RWPE2 (cell line): Measurements from ENCODE around the gene RASEF.

ENCODE experiments used
- ATAC-seq: fragments of 200-7000 bp; cut with Tn5 transposase; 3 replicates; pipeline ENCODE4 v1.9.1; 2021; ENCODE audit warnings: low read depth
- DNase-seq: peaks from one replicate; pipeline ENCODE4 v3.0.0-alpha.2; 2020; ENCODE audit warnings: low spot score
- H3K27ac ChIP-seq: fragments of 450-650 bp; 2 replicates; pipeline ENCODE4 v1.5.1; 2017; ENCODE audit warnings: mild to moderate bottlenecking; ENCODE audit not compliant: poor library complexity, severe bottlenecking
- H3K27me3 ChIP-seq: fragments of 250-450 bp; sonication (Bioruptor Pico); 2 replicates; pipeline ENCODE4 v1.5.1; 2021; ENCODE audit warnings: mild to moderate bottlenecking, moderate library complexity; ENCODE audit not compliant: insufficient read depth, poor library complexity, severe bottlenecking
- H3K36me3 ChIP-seq: fragments of 250-450 bp; sonication (Bioruptor Pico); 2 replicates; pipeline ENCODE4 v1.5.1; 2020; ENCODE audit warnings: low read depth, mild to moderate bottlenecking, moderate library complexity
- H3K4me1 ChIP-seq: fragments of 250-450 bp; sonication (Bioruptor Pico); 2 replicates; pipeline ENCODE4 v1.5.1; 2021; ENCODE audit warnings: mild to moderate bottlenecking, moderate library complexity; ENCODE audit not compliant: insufficient read depth, poor library complexity, severe bottlenecking
- H3K4me3 ChIP-seq: fragments of 250-450 bp; sonication (Bioruptor Pico); 2 replicates; pipeline ENCODE4 v1.5.1; 2021; ENCODE audit warnings: mild to moderate bottlenecking, moderate library complexity; ENCODE audit not compliant: severe bottlenecking
- H3K9me3 ChIP-seq: fragments of 250-450 bp; sonication (Bioruptor Pico); 2 replicates; pipeline ENCODE4 v1.5.1; 2021; ENCODE audit warnings: mild to moderate bottlenecking, moderate library complexity; ENCODE audit not compliant: severe bottlenecking
- TF ChIP-seq, protein P1 (sequence below): fragments of 450-650 bp; IDR thresholded peaks from one replicate; pipeline ENCODE4 v1.5.1; 2017; ENCODE audit warnings: mild to moderate bottlenecking, moderate library complexity; ENCODE audit not compliant: poor library complexity, severe bottlenecking

Gene RASEF

DNA sequence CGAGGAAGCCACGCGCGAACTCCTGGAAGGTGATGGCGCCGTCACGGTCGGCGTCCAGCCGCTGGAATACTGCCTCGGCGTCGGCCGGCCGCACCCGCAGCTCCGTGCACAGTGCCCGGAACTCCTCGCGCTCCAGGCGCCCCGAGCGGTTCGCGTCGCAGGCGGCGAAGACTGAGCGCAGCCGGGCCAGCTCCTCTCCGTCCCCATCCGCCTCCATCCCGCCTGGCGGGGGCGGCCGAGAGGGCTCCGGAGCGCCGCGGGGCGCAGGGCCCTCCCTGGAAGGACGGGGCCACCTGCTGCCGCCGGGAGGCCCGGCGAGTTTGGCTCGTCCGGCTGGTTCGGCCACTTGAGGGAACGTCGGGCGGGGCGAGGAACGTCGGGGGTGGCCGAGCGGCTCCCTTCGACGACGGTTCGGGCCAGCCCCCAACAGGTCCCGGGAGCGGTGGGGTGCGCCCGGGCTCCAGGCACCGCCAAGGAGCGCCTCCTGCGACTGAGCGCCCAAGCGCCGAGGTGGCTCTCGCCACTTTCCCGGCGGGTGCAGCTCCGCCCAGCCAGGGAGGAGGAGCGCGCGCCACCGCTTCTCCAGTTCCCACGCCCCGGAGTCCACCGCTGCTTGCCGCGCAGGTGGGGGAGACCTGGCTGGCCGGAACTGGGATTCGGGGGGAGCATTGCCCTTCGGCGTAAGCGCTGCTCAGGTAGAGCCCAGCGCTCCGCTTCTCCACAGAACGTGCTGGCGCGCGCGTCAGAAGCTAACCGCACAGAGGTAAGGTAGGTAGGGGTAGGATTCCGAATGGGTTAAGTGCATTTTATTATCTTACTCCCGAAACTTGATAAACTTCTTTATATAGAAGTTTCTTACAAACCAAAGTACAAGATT, at the start of gene RASEF:
TSS of gene RASEF (minus strand) at position 492 of the 877 bp plus-strand sequence. CDS start at position 217, 275 bp downstream.
- Histone ChIP-seq H3K9me3 (no peaks in the 10 kb centered on the region), H3K27me3 (no peaks in the 10 kb centered on the region), H3K36me3 (no peaks in the 10 kb centered on the region), H3K27ac (peak within 1 kb of the TSS; percentile 6), H3K4me1 (peaks cover 18% of the 10 kb centered on the region), H3K4me3 (peak within 1 kb of the TSS; percentile 42)
- ATAC-seq (peak; percentile 66), DNase-seq (peak; percentile 63)
- TF ChIP-seq, protein P1, sequence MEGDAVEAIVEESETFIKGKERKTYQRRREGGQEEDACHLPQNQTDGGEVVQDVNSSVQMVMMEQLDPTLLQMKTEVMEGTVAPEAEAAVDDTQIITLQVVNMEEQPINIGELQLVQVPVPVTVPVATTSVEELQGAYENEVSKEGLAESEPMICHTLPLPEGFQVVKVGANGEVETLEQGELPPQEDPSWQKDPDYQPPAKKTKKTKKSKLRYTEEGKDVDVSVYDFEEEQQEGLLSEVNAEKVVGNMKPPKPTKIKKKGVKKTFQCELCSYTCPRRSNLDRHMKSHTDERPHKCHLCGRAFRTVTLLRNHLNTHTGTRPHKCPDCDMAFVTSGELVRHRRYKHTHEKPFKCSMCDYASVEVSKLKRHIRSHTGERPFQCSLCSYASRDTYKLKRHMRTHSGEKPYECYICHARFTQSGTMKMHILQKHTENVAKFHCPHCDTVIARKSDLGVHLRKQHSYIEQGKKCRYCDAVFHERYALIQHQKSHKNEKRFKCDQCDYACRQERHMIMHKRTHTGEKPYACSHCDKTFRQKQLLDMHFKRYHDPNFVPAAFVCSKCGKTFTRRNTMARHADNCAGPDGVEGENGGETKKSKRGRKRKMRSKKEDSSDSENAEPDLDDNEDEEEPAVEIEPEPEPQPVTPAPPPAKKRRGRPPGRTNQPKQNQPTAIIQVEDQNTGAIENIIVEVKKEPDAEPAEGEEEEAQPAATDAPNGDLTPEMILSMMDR = peak; percentile 43

DNA sequence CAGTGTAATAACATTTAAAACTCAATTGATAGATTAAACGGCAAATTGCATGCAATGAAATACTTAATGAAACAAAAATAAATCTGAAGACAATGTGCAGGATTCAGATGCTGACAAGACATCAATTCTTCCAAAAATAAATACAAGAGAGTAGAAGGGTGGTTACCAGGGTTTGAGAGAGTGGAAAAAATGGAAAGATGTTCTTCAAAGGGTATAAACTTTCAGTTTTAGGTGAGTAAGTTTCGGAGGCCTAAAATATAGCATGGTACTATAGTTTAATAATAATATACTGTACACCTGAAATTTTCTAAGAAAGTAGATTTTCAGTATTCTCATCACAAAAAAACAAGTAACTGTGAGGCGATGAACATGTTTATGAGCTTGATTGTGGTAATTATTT, 48.2 kb upstream of the RASEF start:
- ATAC-seq (no peak), DNase-seq (no peak)
- H3K4me3 ChIP-seq = no peak overlapping the region
- H3K27me3 ChIP-seq = no peaks in the 10 kb centered on the region
- no peaks in the 10 kb centered on the region for H3K36me3 ChIP-seq
- no peak overlapping the region for H3K27ac ChIP-seq
- no peaks in the 10 kb centered on the region for H3K4me1 ChIP-seq
- no peaks in the 10 kb centered on the region for H3K9me3 ChIP-seq
- TF ChIP-seq, protein P1 = no peak

DNA sequence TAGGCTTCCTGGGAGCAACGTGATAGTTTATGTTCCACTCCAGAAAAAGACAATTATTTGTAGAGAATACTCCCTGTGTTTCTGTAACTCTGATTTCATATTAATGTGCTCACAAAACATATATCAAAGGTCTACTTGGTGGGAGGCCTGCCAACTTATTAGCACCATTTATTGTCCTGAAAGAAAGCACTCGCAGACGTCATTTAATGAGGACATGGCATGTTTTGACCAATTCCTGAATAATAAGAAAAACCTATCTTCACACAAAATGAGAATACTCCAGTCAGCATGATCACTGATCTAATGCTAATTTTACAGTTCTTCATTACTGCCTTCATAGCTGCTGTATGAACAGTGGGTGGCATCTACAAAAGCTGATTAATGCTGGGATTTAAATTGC, 46.4 kb upstream of the RASEF start:
- H3K27ac ChIP-seq = no peak overlapping the region
- no peak overlapping the region for H3K4me3 ChIP-seq
- DNase-seq = no peak
- no peaks in the 10 kb centered on the region for H3K36me3 ChIP-seq
- TF ChIP-seq, protein P1 = no peak
- no peaks in the 10 kb centered on the region for H3K4me1 ChIP-seq
- H3K27me3 ChIP-seq = no peaks in the 10 kb centered on the region
- H3K9me3 ChIP-seq = no peaks in the 10 kb centered on the region
- ATAC-seq = no peak

DNA sequence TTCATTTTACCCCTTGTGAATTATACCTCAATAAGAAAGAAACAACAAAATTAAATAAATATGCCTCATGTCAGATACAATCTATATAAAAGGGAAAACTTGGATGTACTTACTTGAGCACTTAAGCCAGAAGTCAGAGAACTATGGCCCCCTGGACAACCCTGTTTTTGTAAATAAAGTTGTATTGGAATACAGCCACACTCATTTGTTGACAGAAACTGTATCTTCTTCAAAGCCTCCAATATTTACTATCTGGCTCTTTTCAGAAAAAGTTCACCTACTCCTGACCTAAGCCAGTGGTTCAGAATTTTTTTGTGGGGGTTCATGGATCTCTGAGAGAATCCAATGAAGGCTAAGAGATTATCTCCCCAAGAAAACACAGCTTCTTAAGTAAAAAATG, 45.3 kb upstream of the RASEF start:
- no peaks in the 10 kb centered on the region for H3K36me3 ChIP-seq
- no peak overlapping the region for H3K4me3 ChIP-seq
- no peaks in the 10 kb centered on the region for H3K27me3 ChIP-seq
- no peak for DNase-seq
- no peaks in the 10 kb centered on the region for H3K9me3 ChIP-seq
- ATAC-seq = no peak
- no peaks in the 10 kb centered on the region for H3K4me1 ChIP-seq
- no peak overlapping the region for H3K27ac ChIP-seq
- TF ChIP-seq, protein P1 = no peak

DNA sequence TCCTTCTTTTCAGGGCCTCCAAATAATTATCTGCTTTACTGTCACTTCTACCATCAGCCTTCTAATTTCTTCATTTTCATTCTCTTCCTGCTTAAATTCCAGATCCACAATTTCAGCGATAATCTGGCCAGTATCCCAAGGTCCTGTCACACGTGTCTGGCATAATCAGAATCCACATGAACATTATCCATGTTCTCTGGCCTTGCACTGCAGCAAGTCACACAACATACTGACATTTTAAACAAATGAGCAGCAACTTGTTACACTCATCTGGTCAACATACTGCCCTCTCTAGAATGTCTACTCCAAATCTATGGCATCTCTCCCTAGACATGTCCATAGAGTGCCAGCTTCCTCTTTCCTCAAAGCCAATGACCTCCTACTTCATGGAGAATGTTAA, 43.8 kb upstream of the RASEF start:
- Histone ChIP-seq H3K9me3 (no peaks in the 10 kb centered on the region), H3K27me3 (no peaks in the 10 kb centered on the region), H3K36me3 (no peaks in the 10 kb centered on the region), H3K4me1 (no peaks in the 10 kb centered on the region), H3K27ac (no peak overlapping the region), H3K4me3 (no peak overlapping the region)
- DNase-seq (no peak), ATAC-seq (no peak)
- TF ChIP-seq, protein P1 = no peak
